HepG2 (cell line): Measurements from ENCODE around the gene RAD23A. TPM values are rescaled to one million over a fixed set of nuclear protein-coding genes. Genes with fewer than 3 reads are reported as not detected.
A peak's percentile ranks its signal among the peaks of the same experiment; 100 is the strongest.

Experiments used
- ASH2L ChIP-seq: fragments of 300-600, 200-600 bp; sonication (generic); IDR thresholded peaks from 2 replicates; pipeline ENCODE4 v1.7.0; 2017; ENCODE audit warnings: low read depth, mild to moderate bottlenecking, moderate library complexity, mixed read lengths, low read length; ENCODE audit not compliant: insufficient read length
- CTCF ChIP-seq: sonication (generic); formaldehyde crosslinking; IDR thresholded peaks from 2 replicates; pipeline ENCODE4 v1.5.0; 2020; ENCODE audit warnings: mild to moderate bottlenecking, missing genetic modification reagents, moderate library complexity
- HNF1B ChIP-seq: sonication (generic); formaldehyde crosslinking; IDR thresholded peaks from 2 replicates; pipeline ENCODE4 v1.5.1; 2020; ENCODE audit warnings: mild to moderate bottlenecking, moderate library complexity, missing genetic modification reagents
- PAXIP1 ChIP-seq: sonication (generic); formaldehyde crosslinking; conservative IDR thresholded peaks from 2 replicates; pipeline ENCODE4 v1.4.0; 2020; ENCODE audit warnings: mild to moderate bottlenecking, missing genetic modification reagents, moderate library complexity
- PHF8 ChIP-seq: sonication (generic); formaldehyde crosslinking; IDR thresholded peaks from 2 replicates; pipeline ENCODE4 v1.5.0; 2020; ENCODE audit warnings: missing genetic modification reagents
- PRDM10 ChIP-seq: sonication (generic); formaldehyde crosslinking; IDR thresholded peaks from 2 replicates; pipeline ENCODE4 v1.4.0; 2020; ENCODE audit warnings: low read depth, missing genetic modification reagents
- SOX5 ChIP-seq: IDR thresholded peaks from 2 replicates; pipeline ENCODE4 v1.6.1; 2016; ENCODE audit warnings: borderline replicate concordance
- ZFAT ChIP-seq: sonication (generic); formaldehyde crosslinking; conservative IDR thresholded peaks from 2 replicates; pipeline ENCODE4 v1.8.1; 2023; ENCODE audit warnings: missing genetic modification reagents, inconsistent platforms
- ZNF33A ChIP-seq: sonication (generic); formaldehyde crosslinking; IDR thresholded peaks from 2 replicates; pipeline ENCODE4 v1.5.1; 2020; ENCODE audit warnings: missing genetic modification reagents, mild to moderate bottlenecking, moderate library complexity, borderline replicate concordance
- ZNF607 ChIP-seq: sonication (generic); formaldehyde crosslinking; IDR thresholded peaks from 2 replicates; pipeline ENCODE4 v1.5.1; 2020; ENCODE audit warnings: missing genetic modification reagents, mild to moderate bottlenecking, borderline replicate concordance
- ZNF747 ChIP-seq: sonication (generic); formaldehyde crosslinking; IDR thresholded peaks from 2 replicates; pipeline ENCODE4 v1.8.1; 2023; ENCODE audit warnings: missing genetic modification reagents, mild to moderate bottlenecking, borderline replicate concordance
- ZUFSP ChIP-seq: sonication (generic); formaldehyde crosslinking; IDR thresholded peaks from 2 replicates; pipeline ENCODE4 v1.9.0; 2021; ENCODE audit warnings: missing genetic modification reagents, mild to moderate bottlenecking, borderline replicate concordance
- ZZZ3 ChIP-seq: sonication (generic); formaldehyde crosslinking; IDR thresholded peaks from 2 replicates; pipeline ENCODE4 v1.4.0; 2020; ENCODE audit warnings: missing genetic modification reagents, mild to moderate bottlenecking, borderline replicate concordance
- polyA plus RNA-seq, 8 experiments: library from polyadenylated mRNA; depleted of rRNA in 3 of 8; stranded (reverse) in 7 of 8; unstranded in 1 of 8; fragments of >200 nt; fragmentation: Illumina TruSeq in 4 of 8; extraction: Trizol in 4 of 8; gene quantifications; 2 replicates each; pipeline versions ENCODE4 v1.2.1 to v1.2.3, GENCODE V29; 2011 to 2016; ENCODE audit warnings: low read depth in 4 of 8, missing spikeins in 1 of 8, mixed read lengths in 1 of 8; ENCODE audit not compliant: insufficient read depth in 1 of 8
- total RNA-seq, 5 experiments: library from RNA; depleted of rRNA; stranded (reverse); fragments of >200 nt; fragmentation: Illumina TruSeq; extraction: Trizol; gene quantifications; 2 replicates each; pipeline ENCODE4 v1.2.3, GENCODE V29; 2016; ENCODE audit warnings: low read depth in 1 of 5

The RAD23A gene
- total and polyA plus RNA-seq, 2 of the 13 experiments (the other 11 are each of a cell fraction or from before 2014, with no cell fraction given) = 42.5 to 54.2 TPM

- TF ChIP-seq ASH2L (no peak), ZNF607 (CRISPR knock-in tag) (0 out of 2 replicates have a peak, but pooled peaks have one; percentile 28), ZFAT (CRISPR knock-in tag) (no peak), PHF8 (CRISPR knock-in tag) (no peak), ZNF33A (no peak), ZUFSP (CRISPR knock-in tag) (no peak), SOX5 (CRISPR knock-in tag) (no peak), CTCF (peak; percentile 18; the same call in 1 of the 2 replicates), HNF1B (CRISPR knock-in tag) (0 out of 2 replicates have a peak, but pooled peaks have one; percentile 16), ZZZ3 (CRISPR knock-in tag) (0 out of 2 replicates have a peak, but pooled peaks have one; percentile 2), ZNF747 (CRISPR knock-in tag) (no peak), PAXIP1 (no peak), PRDM10 (CRISPR knock-in tag) (no peak)
These were observed 13.0 kb upstream of the RAD23A start (continued) for GRCh38 chr19:12932392-12933286.
